ENCODE data around the gene TMEM147. TPM values are rescaled to one million over a fixed set of nuclear protein-coding genes. Genes with fewer than 3 reads are reported as not detected.

TMEM147 gene
- total and polyA plus RNA-seq, 10 of the 15 experiments (the other 5 are each of a cell fraction or from before 2014, with no cell fraction given): 53.4 to 145 (median 79.3) TPM

- TF ChIP-seq E4F1 (IDR thresholded peaks at IDR 0.05; ENCODE audit: borderline replicate concordance, partially characterized antibody): no peak
These were observed 37.9 kb upstream of the TMEM147 start (continued) for GRCh38 chr19:35507561-35507960.

GRCh38 chr19:35508129-35508528 is 37.3 kb upstream of the TMEM147 start:
- WGBS (ENCODE audit: insufficient coverage, insufficient replicate concordance, low lambda C conversion rate, missing lambda C conversion rate): 8% methylated on average over 3 of the region's 3 CpGs
- Histone ChIP-seq H3K27ac (ENCODE audit: control insufficient read depth, insufficient read depth) (0 out of 2 replicates have a peak overlapping the region, but pooled peaks have one; percentile 15), H3K4me3 (peak overlapping the region; percentile 33; the same call in 1 of the 2 replicates), H3K27me3 (replicated peaks in 1 of 2; ENCODE audit: control insufficient read depth in 2 of 2, insufficient read depth in 2 of 2, low read length in 1 of 2) (no peaks in the 10 kb centered on the region; a peak in 1 of 4 replicates), H3K9me3 (replicated peaks; ENCODE audit: control insufficient read depth, insufficient read depth, low read length) (no peaks in the 10 kb centered on the region), H3K4me2 (ENCODE audit: control insufficient read depth, insufficient read depth) (no peak overlapping the region; the same call in 1 of the 2 replicates), H3K36me3 (ENCODE audit: control insufficient read depth in 2 of 2, insufficient read depth in 2 of 2, low read length in 1 of 2) (no peaks in the 10 kb centered on the region), H4K20me1 (ENCODE audit: control insufficient read depth, insufficient read depth) (no peaks in the 10 kb centered on the region), H3K79me2 (ENCODE audit: control insufficient read depth, insufficient read depth, low read length) (no peaks in the 10 kb centered on the region), H3K4me1 (ENCODE audit: control insufficient read depth, insufficient read depth, low read length) (peaks cover 8% of the 10 kb centered on the region), H3K9ac (ENCODE audit: control insufficient read depth, insufficient read depth, low read length) (no peak overlapping the region), H2AFZ (ENCODE audit: control insufficient read depth, low read depth, low read length) (no peak overlapping the region)
- DNase-seq (ENCODE audit: low read depth, low spot score): no peak
- ChIA-PET CTCF (interaction anchor here (0.6 to 6.3 kb wide), 19 partner anchors 12 to 522 kb away, joined by 3 to 87 read pairs (median 5); no protein-coding TSS in a partner anchor), RAD21 (ENCODE audit: unreplicated experiment) (interaction anchor here (1.1 to 4.8 kb wide), 12 partner anchors 13 to 365 kb away, joined by 3 to 24 read pairs (median 4); partner anchors contain the start of gene FXYD7), SMC1A (ENCODE audit: uncharacterized antibody, unreplicated experiment) (interaction anchor here (0.9 to 5.7 kb wide), 15 partner anchors 13 to 192 kb away, joined by 3 to 35 read pairs (median 4); partner anchors contain the start of genes FFAR1 and FFAR3), POLR2A (interaction anchor here (0.6 to 3.5 kb wide), 11 partner anchors 13 to 194 kb away, joined by 3 to 12 read pairs (median 4); partner anchors contain the start of gene FFAR1)
- TF ChIP-seq IRF3 (IDR thresholded peaks at IDR 0.05) (no peak), CBFB (IDR thresholded peaks at IDR 0.05; ENCODE audit: low read depth) (no peak), CREB1 (IDR thresholded peaks at IDR 0.05; ENCODE audit: low read depth) (no peak), NRF1 (conservative IDR thresholded peaks at IDR 0.05; ENCODE audit: low read depth, low read length) (no peak), RAD51 (IDR thresholded peaks at IDR 0.05) (no peak), ATF3 (IDR thresholded peaks at IDR 0.05; ENCODE audit: borderline replicate concordance, extremely low read depth, low read depth, low read length) (no peak), ZNF622 (IDR thresholded peaks at IDR 0.05) (no peak), SP1 (IDR thresholded peaks at IDR 0.05; ENCODE audit: low read depth, low read length) (no peak), TCF12 (IDR thresholded peaks at IDR 0.05; ENCODE audit: low read depth, low read length) (no peak)
- intact Hi-C loops (cut with micrococcal nuclease; ENCODE audit: unreplicated experiment): no loop called here
- no peak for FAIRE-seq
- no TSS peak for BruUV-seq (replicated peaks)
- ATAC-seq: no peak
- in situ Hi-C loops (cut with MboI): no loop called here

All from GM12878 (cell line).